Activated CD4-positive, alpha-beta T cell treated with anti-CD3 and anti-CD28 coated beads for 48 hours (primary cell): ENCODE data around the gene WDFY4.

Experiments used
- DNase-seq: peaks from one replicate; pipeline ENCODE4 v3.0.0-alpha.2; 2020

The WDFY4 gene

GRCh38 chr10:48884179-48885045, 199.7 kb downstream of the WDFY4 start:
- no peak for DNase-seq

- no peak for DNase-seq
These were observed 200.7 kb downstream of the WDFY4 start for GRCh38 chr10:48885376-48885775.

GRCh38 chr10:48887982-48888381, 203.3 kb downstream of the WDFY4 start:
- no peak for DNase-seq

GRCh38 chr10:48890888-48891850, 206.5 kb downstream of the WDFY4 start:
- DNase-seq = no peak

- DNase-seq = no peak
These were observed 210.5 kb downstream of the WDFY4 start for GRCh38 chr10:48894911-48895802.

GRCh38 chr10:48895803-48896195, 211.1 kb downstream of the WDFY4 start:
- DNase-seq = no peak

- no peak for DNase-seq
These were observed 212.2 kb downstream of the WDFY4 start for GRCh38 chr10:48896756-48897440.

GRCh38 chr10:48897441-48897790, 212.7 kb downstream of the WDFY4 start:
- DNase-seq = no peak

- no peak for DNase-seq
These were observed 213.8 kb downstream of the WDFY4 start for GRCh38 chr10:48898426-48898825.

GRCh38 chr10:48899781-48900180, 215.1 kb downstream of the WDFY4 start:
- no peak for DNase-seq

GRCh38 chr10:48900371-48900801, 215.7 kb downstream of the WDFY4 start:
- DNase-seq = no peak

GRCh38 chr10:48901319-48901718, 216.6 kb downstream of the WDFY4 start:
- no peak for DNase-seq

- DNase-seq = no peak
These were observed 217.4 kb downstream of the WDFY4 start for GRCh38 chr10:48902096-48902495.

- DNase-seq = no peak
These were observed 218.5 kb downstream of the WDFY4 start for GRCh38 chr10:48903151-48903550.

- DNase-seq = no peak
These were observed 220.2 kb downstream of the WDFY4 start for GRCh38 chr10:48904861-48905260.

GRCh38 chr10:48905311-48905710, 220.6 kb downstream of the WDFY4 start:
- no peak for DNase-seq

GRCh38 chr10:48906841-48907240, 222.2 kb downstream of the WDFY4 start:
- DNase-seq = no peak

GRCh38 chr10:48907730-48908129, 223.1 kb downstream of the WDFY4 start:
- no peak for DNase-seq

GRCh38 chr10:48910548-48910947, 225.9 kb downstream of the WDFY4 start:
- DNase-seq = no peak

GRCh38 chr10:48913674-48914073, 229.0 kb downstream of the WDFY4 start:
- DNase-seq = no peak

- DNase-seq = no peak
These were observed 239.1 kb downstream of the WDFY4 start for GRCh38 chr10:48923748-48924147.

- DNase-seq = no peak
These were observed 240.3 kb downstream of the WDFY4 start for GRCh38 chr10:48924988-48925387.
